Vagina (tissue), 2 donors: ENCODE measurements around the gene FCRL5. TPM values are rescaled to one million over a fixed set of nuclear protein-coding genes. Genes with fewer than 3 reads are reported as not detected.
A peak's percentile ranks its signal among the peaks of the same experiment; 100 is the strongest.

Source experiments
- DNase-seq, 2 donors: peaks; one replicate each; pipeline ENCODE4 v3.0.0-alpha.2; 2017; ENCODE audit errors: extremely low spot score in 2 of 2
- H3K27ac ChIP-seq: fragments of 200-600 bp; sonication (generic); one replicate; pipeline ENCODE4 v1.5.1; 2019
- H3K27me3 ChIP-seq: fragments of 200-600 bp; sonication (generic); one replicate; pipeline ENCODE4 v1.5.1; 2019
- H3K36me3 ChIP-seq, 2 donors: fragments of 200-600 bp; sonication (generic); one replicate each; pipeline ENCODE4 v1.5.1; 2017 to 2019
- H3K4me1 ChIP-seq: fragments of 200-600 bp; sonication (generic); one replicate; pipeline ENCODE4 v1.5.1; 2019
- H3K4me3 ChIP-seq, 2 donors: fragments of 200-600 bp; sonication (generic); 1 replicate in 1 of 2; 2 replicates in 1 of 2; pipeline ENCODE4 v1.5.1; 2016 to 2019
- H3K9me3 ChIP-seq: fragments of 200-600 bp; sonication (generic); one replicate; pipeline ENCODE4 v1.5.1; 2019
- CTCF ChIP-seq, 3 experiments: fragments of 450-650 bp in 2 of 3; fragments of 200-600 bp in 1 of 3; sonication (generic) in 1 of 3; IDR thresholded peaks; one replicate each; pipeline ENCODE4 v1.5.1; 2017 to 2019; ENCODE audit warnings: antibody characterized with exemption in 3 of 3, mild to moderate bottlenecking in 2 of 3, moderate library complexity in 2 of 3
- POLR2A ChIP-seq, 2 donors: fragments of 450-650 bp; IDR thresholded peaks; one replicate each; pipeline ENCODE4 v1.6.1; 2017; ENCODE audit warnings: antibody characterized with exemption in 2 of 2, mild to moderate bottlenecking in 2 of 2, moderate library complexity in 2 of 2
- POLR2AphosphoS5 ChIP-seq, 2 donors: sonication (generic); formaldehyde crosslinking; IDR thresholded peaks; one replicate each; pipeline ENCODE4 v1.9.0; 2017; ENCODE audit warnings: antibody characterized with exemption in 2 of 2, mild to moderate bottlenecking in 2 of 2, low read depth in 1 of 2; ENCODE audit not compliant: insufficient read depth in 1 of 2
- intact Hi-C: fragments of 100-400 bp; cut with DNase I; formaldehyde crosslinking; loops from one replicate; pipeline ENCODE4 v1.15.1; 2023
- total RNA-seq: library from RNA; depleted of rRNA; stranded (reverse); fragments of >200 nt; gene quantifications from one replicate; pipeline ENCODE4 v1.2.3, GENCODE V29; 2016

FCRL5 gene
- total RNA-seq, 1 donor from 2014 or later, result 0.49 TPM

- no peaks in the 10 kb centered on the region for H3K9me3 ChIP-seq
- no peaks in the 10 kb centered on the region for H3K36me3 ChIP-seq
- TF ChIP-seq POLR2AphosphoS5 (IDR thresholded peaks at IDR 0.05; ENCODE audit: insufficient read depth in 1 of 2, low read depth in 1 of 2) (no peak), CTCF (IDR thresholded peaks at IDR 0.05) (no peak), POLR2A (IDR thresholded peaks at IDR 0.05) (no peak)
- intact Hi-C loops, result no loop called here
- DNase-seq, result no peak
- H3K27me3 ChIP-seq, result no peaks in the 10 kb centered on the region
- no peaks in the 10 kb centered on the region for H3K4me1 ChIP-seq
- H3K27ac ChIP-seq, result no peak overlapping the region
- no peak overlapping the region for H3K4me3 ChIP-seq
Measured at GRCh38 chr1:157595356-157595755, 43.0 kb upstream of the FCRL5 start.

- H3K4me1 ChIP-seq, result no peaks in the 10 kb centered on the region
- H3K4me3 ChIP-seq, result no peak overlapping the region
- no peak overlapping the region for H3K27ac ChIP-seq
- H3K36me3 ChIP-seq, result no peaks in the 10 kb centered on the region
- intact Hi-C loops, result no loop called here
- no peak for TF ChIP-seq CTCF (IDR thresholded peaks at IDR 0.05)
- no peak for TF ChIP-seq POLR2A (IDR thresholded peaks at IDR 0.05)
- TF ChIP-seq POLR2AphosphoS5 (IDR thresholded peaks at IDR 0.05; ENCODE audit: insufficient read depth in 1 of 2, low read depth in 1 of 2), result no peak
- DNase-seq, result no peak
- no peaks in the 10 kb centered on the region for H3K9me3 ChIP-seq
- H3K27me3 ChIP-seq, result no peaks in the 10 kb centered on the region
Measured at GRCh38 chr1:157585984-157586383, 33.7 kb upstream of the FCRL5 start.

- Histone ChIP-seq H3K27me3 (no peaks in the 10 kb centered on the region), H3K36me3 (no peaks in the 10 kb centered on the region), H3K27ac (no peak overlapping the region), H3K9me3 (no peaks in the 10 kb centered on the region), H3K4me1 (no peaks in the 10 kb centered on the region), H3K4me3 (no peak overlapping the region)
- no peak for TF ChIP-seq POLR2A (IDR thresholded peaks at IDR 0.05)
- intact Hi-C loops, result no loop called here
- DNase-seq, result no peak
Measured at GRCh38 chr1:157584503-157584902, 32.2 kb upstream of the FCRL5 start.

- intact Hi-C loops, result no loop called here
- Histone ChIP-seq H3K4me1 (no peaks in the 10 kb centered on the region), H3K27ac (no peak overlapping the region), H3K36me3 (no peaks in the 10 kb centered on the region), H3K27me3 (no peaks in the 10 kb centered on the region), H3K9me3 (no peaks in the 10 kb centered on the region), H3K4me3 (no peak overlapping the region)
- no peak for TF ChIP-seq CTCF (IDR thresholded peaks at IDR 0.05)
- TF ChIP-seq POLR2A (IDR thresholded peaks at IDR 0.05), result no peak
- TF ChIP-seq POLR2AphosphoS5 (IDR thresholded peaks at IDR 0.05; ENCODE audit: insufficient read depth in 1 of 2, low read depth in 1 of 2), result no peak
- no peak for DNase-seq
Measured at GRCh38 chr1:157580828-157581210, 28.5 kb upstream of the FCRL5 start.

- DNase-seq, result no peak
- no peak overlapping the region for H3K27ac ChIP-seq
- no peak for TF ChIP-seq POLR2A (IDR thresholded peaks at IDR 0.05)
- no peak for TF ChIP-seq POLR2AphosphoS5 (IDR thresholded peaks at IDR 0.05; ENCODE audit: insufficient read depth in 1 of 2, low read depth in 1 of 2)
- peak in 1 of 3 experiments; percentile 39 for TF ChIP-seq CTCF (IDR thresholded peaks at IDR 0.05)
- no peaks in the 10 kb centered on the region for H3K36me3 ChIP-seq
- H3K27me3 ChIP-seq, result no peaks in the 10 kb centered on the region
- intact Hi-C loops, result no loop called here
- no peaks in the 10 kb centered on the region for H3K9me3 ChIP-seq
- no peaks in the 10 kb centered on the region for H3K4me1 ChIP-seq
- H3K4me3 ChIP-seq, result no peak overlapping the region
Measured at GRCh38 chr1:157580179-157580827, 28.0 kb upstream of the FCRL5 start.
